22Rv1 (cell line): Measurements from ENCODE around the gene STXBP1.

Experiments
- ZFX ChIP-seq: fragments of 450-650 bp; IDR thresholded peaks from 2 replicates; pipeline ENCODE4 v1.6.1; 2017; ENCODE audit warnings: antibody characterized with exemption, borderline replicate concordance
- TF ChIP-seq, protein P1 (sequence below): fragments of 450-650 bp; IDR thresholded peaks from 2 replicates; pipeline ENCODE4 v1.5.1; 2017; ENCODE audit warnings: mild to moderate bottlenecking

DNA sequence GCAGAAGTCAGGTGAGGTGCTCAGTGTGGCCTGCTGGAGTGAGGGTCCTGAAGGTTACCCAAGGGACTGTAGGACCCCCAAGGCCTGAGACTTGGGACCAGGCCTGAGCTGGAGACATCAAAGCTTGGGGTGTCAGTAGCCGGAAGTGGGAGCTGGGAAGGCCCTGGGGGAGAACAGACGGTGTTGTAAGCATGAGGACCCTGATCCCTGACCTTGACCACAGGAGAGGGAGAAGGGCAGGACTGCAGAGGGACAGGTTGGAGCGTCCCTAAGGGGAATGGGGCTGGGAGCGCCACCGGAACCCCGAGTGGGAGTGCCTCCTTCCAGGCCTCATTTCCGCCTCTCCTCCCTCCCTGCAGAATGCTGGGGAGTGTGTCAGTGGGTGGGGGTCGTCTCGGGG is 104.3 kb downstream of the STXBP1 start:
- TF ChIP-seq, protein P1, sequence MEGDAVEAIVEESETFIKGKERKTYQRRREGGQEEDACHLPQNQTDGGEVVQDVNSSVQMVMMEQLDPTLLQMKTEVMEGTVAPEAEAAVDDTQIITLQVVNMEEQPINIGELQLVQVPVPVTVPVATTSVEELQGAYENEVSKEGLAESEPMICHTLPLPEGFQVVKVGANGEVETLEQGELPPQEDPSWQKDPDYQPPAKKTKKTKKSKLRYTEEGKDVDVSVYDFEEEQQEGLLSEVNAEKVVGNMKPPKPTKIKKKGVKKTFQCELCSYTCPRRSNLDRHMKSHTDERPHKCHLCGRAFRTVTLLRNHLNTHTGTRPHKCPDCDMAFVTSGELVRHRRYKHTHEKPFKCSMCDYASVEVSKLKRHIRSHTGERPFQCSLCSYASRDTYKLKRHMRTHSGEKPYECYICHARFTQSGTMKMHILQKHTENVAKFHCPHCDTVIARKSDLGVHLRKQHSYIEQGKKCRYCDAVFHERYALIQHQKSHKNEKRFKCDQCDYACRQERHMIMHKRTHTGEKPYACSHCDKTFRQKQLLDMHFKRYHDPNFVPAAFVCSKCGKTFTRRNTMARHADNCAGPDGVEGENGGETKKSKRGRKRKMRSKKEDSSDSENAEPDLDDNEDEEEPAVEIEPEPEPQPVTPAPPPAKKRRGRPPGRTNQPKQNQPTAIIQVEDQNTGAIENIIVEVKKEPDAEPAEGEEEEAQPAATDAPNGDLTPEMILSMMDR = no peak
- TF ChIP-seq ZFX = no peak
